SK-N-SH (cell line): Measurements from ENCODE around the gene ITGA2. TPM values are rescaled to one million over a fixed set of nuclear protein-coding genes. Genes with fewer than 3 reads are reported as not detected.
A peak's percentile ranks its signal among the peaks of the same experiment; 100 is the strongest.

Experiments used
- CTCF ChIA-PET: fragments of 300-600, 350-600 bp; formaldehyde crosslinking; extraction: SDS; loops from one replicate; lab custom pipeline; 2021; lab: Yijun Ruan, JAX
- POLR2A ChIA-PET: fragments of 350-600 bp; sonication (Branson Sonifier 250); formaldehyde crosslinking; extraction: SDS; loops from one replicate; lab custom pipeline; 2020; ENCODE audit warnings: antibody characterized with exemption, inconsistent platforms; lab: Yijun Ruan, JAX
- DNase-seq: peaks from one replicate; pipeline ENCODE4 v3.0.0; 2012
- H2AFZ ChIP-seq: fragments of 200-600 bp; sonication (generic); 2 replicates; pipeline ENCODE4 v1.8.1; 2016; ENCODE audit warnings: antibody characterized with exemption, mild to moderate bottlenecking, low read depth
- H3F3A ChIP-seq: fragments of 200-600 bp; sonication (generic); replicated peaks from 2 replicates; pipeline ENCODE3; 2016; ENCODE audit warnings: antibody characterized with exemption, mild to moderate bottlenecking; ENCODE audit not compliant: insufficient read depth
- H3K27ac ChIP-seq, 2 experiments: fragments of 200-500 bp in 1 of 2; fragments of 200-600 bp in 1 of 2; sonication (Bioruptor generic) in 1 of 2; sonication (generic), shearing (Covaris generic) in 1 of 2; 2 replicates each; pipeline versions ENCODE4 v1.5.1 to v1.6.1; 2014 to 2016; ENCODE audit warnings: low read depth in 2 of 2, inconsistent platforms in 1 of 2, low read length in 1 of 2, mild to moderate bottlenecking in 1 of 2, mixed read lengths in 1 of 2
- H3K27me3 ChIP-seq: fragments of 200-600 bp; sonication (generic), shearing (Covaris generic); 2 replicates; pipeline ENCODE4 v1.6.1; 2016; ENCODE audit warnings: mixed run types; ENCODE audit not compliant: insufficient read depth
- H3K36me3 ChIP-seq, 2 experiments: fragments of 200-500 bp in 1 of 2; fragments of 200-600 bp in 1 of 2; sonication (Bioruptor generic) in 1 of 2; sonication (generic) in 1 of 2; replicated peaks in 1 of 2; 2 replicates each; pipeline versions ENCODE3 to v1.5.1; 2014 to 2016; ENCODE audit warnings: low read length in 1 of 2, mild to moderate bottlenecking in 1 of 2; ENCODE audit not compliant: insufficient read depth in 2 of 2, control insufficient read depth in 1 of 2
- H3K4me1 ChIP-seq, 2 experiments: fragments of 200-500 bp in 1 of 2; fragments of 200-600 bp in 1 of 2; sonication (Bioruptor generic) in 1 of 2; sonication (generic), shearing (Covaris generic) in 1 of 2; 2 replicates each; pipeline versions ENCODE4 v1.5.1 to v1.6.1; 2014 to 2016; ENCODE audit warnings: low read depth in 1 of 2, low read length in 1 of 2, mixed run types in 1 of 2; ENCODE audit not compliant: insufficient read depth in 2 of 2, control insufficient read depth in 1 of 2
- H3K4me2 ChIP-seq: fragments of 200-600 bp; sonication (generic), shearing (Covaris generic); 2 replicates; pipeline ENCODE4 v1.6.1; 2017; ENCODE audit warnings: mixed run types
- H3K4me3 ChIP-seq, 2 experiments: fragments of 200-500 bp in 1 of 2; fragments of 200-600 bp in 1 of 2; sonication (Bioruptor generic) in 1 of 2; sonication (generic), shearing (Covaris generic) in 1 of 2; 2 replicates each; pipeline versions ENCODE4 v1.5.1 to v1.8.1; 2014 to 2016; ENCODE audit warnings: low read depth in 2 of 2, inconsistent platforms in 1 of 2, low read length in 1 of 2, mild to moderate bottlenecking in 1 of 2, mixed read lengths in 1 of 2, moderate library complexity in 1 of 2
- H3K79me2 ChIP-seq: fragments of 200-600 bp; sonication (generic); 2 replicates; pipeline ENCODE4 v1.8.1; 2017; ENCODE audit warnings: mild to moderate bottlenecking; ENCODE audit not compliant: insufficient read depth
- H3K9ac ChIP-seq: fragments of 200-600 bp; sonication (generic); 2 replicates; pipeline ENCODE4 v1.6.1; 2017; ENCODE audit warnings: mixed run types
- H3K9me2 ChIP-seq: fragments of 200-600 bp; sonication (generic); 2 replicates; pipeline ENCODE4 v1.6.1; 2017; ENCODE audit warnings: mixed run types
- H3K9me3 ChIP-seq: fragments of 200-600 bp; sonication (generic); 2 replicates; pipeline ENCODE4 v1.6.1; 2017; ENCODE audit warnings: mixed run types, mild to moderate bottlenecking, moderate library complexity
- H4K20me1 ChIP-seq: fragments of 200-600 bp; sonication (generic); 2 replicates; pipeline ENCODE4 v1.6.1; 2017; ENCODE audit warnings: mild to moderate bottlenecking, mixed run types; ENCODE audit not compliant: insufficient read depth
- CHD2 ChIP-seq: fragments of 150-350 bp; IDR thresholded peaks from 2 replicates; pipeline ENCODE4 v1.6.1; 2018; ENCODE audit warnings: low read length; ENCODE audit not compliant: partially characterized antibody
- EP300 ChIP-seq, 2 experiments: IDR thresholded peaks; 2 replicates each; pipeline versions ENCODE4 v1.4.0 to v1.6.1; 2012; ENCODE audit warnings: borderline replicate concordance in 1 of 2, low read depth in 1 of 2, low read length in 1 of 2
- EZH2phosphoT487 ChIP-seq: fragments of 200-600 bp; sonication (generic); IDR thresholded peaks from 2 replicates; pipeline ENCODE4 v1.6.1; 2017; ENCODE audit warnings: low read depth, mixed run types, mild to moderate bottlenecking, antibody characterized with exemption, moderate library complexity, borderline replicate concordance
- FOSL2 ChIP-seq: IDR thresholded peaks from 2 replicates; pipeline ENCODE4 v1.4.0; 2012; ENCODE audit warnings: low read depth, mild to moderate bottlenecking, moderate library complexity, borderline replicate concordance
- FOXJ3 ChIP-seq: sonication (generic); formaldehyde crosslinking; IDR thresholded peaks from 2 replicates; pipeline ENCODE4 v1.5.1; 2020; ENCODE audit warnings: mild to moderate bottlenecking, missing genetic modification reagents
- FOXM1 ChIP-seq: IDR thresholded peaks from 2 replicates; pipeline ENCODE4 v1.4.0; 2012; ENCODE audit warnings: low read depth, mild to moderate bottlenecking
- IRF3 ChIP-seq: fragments of 150-350 bp; IDR thresholded peaks from 2 replicates; pipeline ENCODE4 v1.6.1; 2016; ENCODE audit warnings: mild to moderate bottlenecking, low read depth, low read length
- NFIC ChIP-seq: IDR thresholded peaks from 2 replicates; pipeline ENCODE4 v1.4.0; 2012; ENCODE audit warnings: borderline replicate concordance
- POLR2AphosphoS5 ChIP-seq: IDR thresholded peaks from 2 replicates; pipeline ENCODE4 v1.6.1; 2012; ENCODE audit warnings: low read depth, low read length
- RAD21 ChIP-seq: IDR thresholded peaks from 2 replicates; pipeline ENCODE4 v1.6.1; 2012; ENCODE audit warnings: mild to moderate bottlenecking, low read length
- REST ChIP-seq: IDR thresholded peaks from 2 replicates; pipeline ENCODE4 v1.6.1; 2012; ENCODE audit warnings: mild to moderate bottlenecking, low read depth, low read length, moderate library complexity
- RFX5 ChIP-seq: IDR thresholded peaks from 2 replicates; pipeline ENCODE4 v1.6.1; 2012; ENCODE audit warnings: mild to moderate bottlenecking, improper control_type of control experiment, low read length
- RXRA ChIP-seq: IDR thresholded peaks from 2 replicates; pipeline ENCODE4 v1.4.0; 2012; ENCODE audit warnings: low read depth, mild to moderate bottlenecking, borderline replicate concordance
- SIN3A ChIP-seq: IDR thresholded peaks from 2 replicates; pipeline ENCODE4 v1.6.1; 2012; ENCODE audit warnings: low read depth, mild to moderate bottlenecking, low read length, moderate library complexity, borderline replicate concordance
- USF1 ChIP-seq: IDR thresholded peaks from 2 replicates; pipeline ENCODE4 v1.4.0; 2012; ENCODE audit warnings: low read depth, borderline replicate concordance
- ZBTB33 ChIP-seq: IDR thresholded peaks from 2 replicates; pipeline ENCODE4 v1.4.0; 2012; ENCODE audit warnings: low read depth, borderline replicate concordance
- WGBS: methylation state at CpG from one replicate; pipeline ENCODE4 v1.1.6; 2017; ENCODE audit warnings: low lambda C conversion rate; 5-methylcytosine and 5-hydroxymethylcytosine counted together
- polyA plus RNA-seq, 3 experiments: library from polyadenylated mRNA; depleted of rRNA; stranded (reverse); fragments of >200 nt; gene quantifications; 2 replicates each; pipeline ENCODE4 v1.2.3, GENCODE V29; 2012
- TF ChIP-seq, protein P1 (sequence below): IDR thresholded peaks from 2 replicates; pipeline ENCODE4; 2012
- TF ChIP-seq, protein P2 (sequence below): fragments of 200-600 bp; sonication (generic); IDR thresholded peaks from 2 replicates; pipeline ENCODE4 v1.6.1; 2017; ENCODE audit warnings: antibody characterized with exemption, mild to moderate bottlenecking, moderate library complexity
- TF ChIP-seq, protein P3 (sequence below): IDR thresholded peaks from 2 replicates; pipeline ENCODE4 v1.4.0; 2012; ENCODE audit warnings: low read depth

ITGA2 gene
- polyA plus RNA-seq, 1 of the 3 experiments (the other 2 are of a cell fraction): 38.2 TPM

- no peaks in the 10 kb centered on the region for H3K9me2 ChIP-seq
- 88% methylated on average over 5 of the region's 10 CpGs for WGBS
- TF ChIP-seq, protein P1, sequence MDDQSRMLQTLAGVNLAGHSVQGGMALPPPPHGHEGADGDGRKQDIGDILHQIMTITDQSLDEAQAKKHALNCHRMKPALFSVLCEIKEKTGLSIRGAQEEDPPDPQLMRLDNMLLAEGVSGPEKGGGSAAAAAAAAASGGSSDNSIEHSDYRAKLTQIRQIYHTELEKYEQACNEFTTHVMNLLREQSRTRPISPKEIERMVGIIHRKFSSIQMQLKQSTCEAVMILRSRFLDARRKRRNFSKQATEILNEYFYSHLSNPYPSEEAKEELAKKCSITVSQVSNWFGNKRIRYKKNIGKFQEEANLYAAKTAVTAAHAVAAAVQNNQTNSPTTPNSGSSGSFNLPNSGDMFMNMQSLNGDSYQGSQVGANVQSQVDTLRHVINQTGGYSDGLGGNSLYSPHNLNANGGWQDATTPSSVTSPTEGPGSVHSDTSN: no peak
- no peak for TF ChIP-seq POLR2AphosphoS5
- TF ChIP-seq EP300 (IDR thresholded peaks at IDR 0.05; ENCODE audit: borderline replicate concordance in 1 of 2, low read depth in 1 of 2, low read length in 1 of 2): no peak
- no peak for TF ChIP-seq RXRA
- TF ChIP-seq CHD2: no peak
- TF ChIP-seq, protein P2, sequence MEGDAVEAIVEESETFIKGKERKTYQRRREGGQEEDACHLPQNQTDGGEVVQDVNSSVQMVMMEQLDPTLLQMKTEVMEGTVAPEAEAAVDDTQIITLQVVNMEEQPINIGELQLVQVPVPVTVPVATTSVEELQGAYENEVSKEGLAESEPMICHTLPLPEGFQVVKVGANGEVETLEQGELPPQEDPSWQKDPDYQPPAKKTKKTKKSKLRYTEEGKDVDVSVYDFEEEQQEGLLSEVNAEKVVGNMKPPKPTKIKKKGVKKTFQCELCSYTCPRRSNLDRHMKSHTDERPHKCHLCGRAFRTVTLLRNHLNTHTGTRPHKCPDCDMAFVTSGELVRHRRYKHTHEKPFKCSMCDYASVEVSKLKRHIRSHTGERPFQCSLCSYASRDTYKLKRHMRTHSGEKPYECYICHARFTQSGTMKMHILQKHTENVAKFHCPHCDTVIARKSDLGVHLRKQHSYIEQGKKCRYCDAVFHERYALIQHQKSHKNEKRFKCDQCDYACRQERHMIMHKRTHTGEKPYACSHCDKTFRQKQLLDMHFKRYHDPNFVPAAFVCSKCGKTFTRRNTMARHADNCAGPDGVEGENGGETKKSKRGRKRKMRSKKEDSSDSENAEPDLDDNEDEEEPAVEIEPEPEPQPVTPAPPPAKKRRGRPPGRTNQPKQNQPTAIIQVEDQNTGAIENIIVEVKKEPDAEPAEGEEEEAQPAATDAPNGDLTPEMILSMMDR: no peak
- no peak for TF ChIP-seq FOXM1
- no peak for TF ChIP-seq RAD21
- TF ChIP-seq, protein P3, sequence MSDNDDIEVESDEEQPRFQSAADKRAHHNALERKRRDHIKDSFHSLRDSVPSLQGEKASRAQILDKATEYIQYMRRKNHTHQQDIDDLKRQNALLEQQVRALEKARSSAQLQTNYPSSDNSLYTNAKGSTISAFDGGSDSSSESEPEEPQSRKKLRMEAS: no peak
- no peak for TF ChIP-seq ZBTB33
- TF ChIP-seq REST: no peak
- TF ChIP-seq USF1: no peak
- TF ChIP-seq SIN3A: no peak
- no peak for TF ChIP-seq FOSL2
- TF ChIP-seq NFIC: no peak
- no peak for TF ChIP-seq FOXJ3 (CRISPR knock-in tag)
- no peak for TF ChIP-seq IRF3
- TF ChIP-seq EZH2phosphoT487: no peak
- no peak for TF ChIP-seq RFX5
- no peaks in the 10 kb centered on the region for H4K20me1 ChIP-seq
- DNase-seq: no peak
- H3K36me3 ChIP-seq: peaks cover 0 to 15% of the 10 kb centered on the region in 2 experiments
- peaks cover 0 to 32% of the 10 kb centered on the region in 2 experiments; a peak in 3 of 4 replicates for H3K4me1 ChIP-seq
- H3K9ac ChIP-seq: no peak overlapping the region
- POLR2A ChIA-PET: no interaction called here
- H3K79me2 ChIP-seq: peaks cover 96% of the 10 kb centered on the region
- H3K27me3 ChIP-seq: no peaks in the 10 kb centered on the region
- CTCF ChIA-PET: no interaction called here
- no peak overlapping the region for H2AFZ ChIP-seq
- H3K27ac ChIP-seq: peak overlapping the region in 1 of 2 experiments; percentile 79; a peak in 2 of 4 replicates
- no peaks in the 10 kb centered on the region for H3K9me3 ChIP-seq
- H3K4me2 ChIP-seq: no peak overlapping the region
- peaks cover 40% of the 10 kb centered on the region for H3F3A ChIP-seq
- no peak overlapping the region for H3K4me3 ChIP-seq
These were observed 28.7 kb downstream of the ITGA2 start for GRCh38 chr5:53017794-53018391.
